ENCODE results near the gene ADIPOQ.
"Not testable (repeated sequence)": the region's sequence is repeated elsewhere in the genome, so short reads cannot be mapped to it uniquely, and the experiment has no call there.

The ADIPOQ gene

DNA sequence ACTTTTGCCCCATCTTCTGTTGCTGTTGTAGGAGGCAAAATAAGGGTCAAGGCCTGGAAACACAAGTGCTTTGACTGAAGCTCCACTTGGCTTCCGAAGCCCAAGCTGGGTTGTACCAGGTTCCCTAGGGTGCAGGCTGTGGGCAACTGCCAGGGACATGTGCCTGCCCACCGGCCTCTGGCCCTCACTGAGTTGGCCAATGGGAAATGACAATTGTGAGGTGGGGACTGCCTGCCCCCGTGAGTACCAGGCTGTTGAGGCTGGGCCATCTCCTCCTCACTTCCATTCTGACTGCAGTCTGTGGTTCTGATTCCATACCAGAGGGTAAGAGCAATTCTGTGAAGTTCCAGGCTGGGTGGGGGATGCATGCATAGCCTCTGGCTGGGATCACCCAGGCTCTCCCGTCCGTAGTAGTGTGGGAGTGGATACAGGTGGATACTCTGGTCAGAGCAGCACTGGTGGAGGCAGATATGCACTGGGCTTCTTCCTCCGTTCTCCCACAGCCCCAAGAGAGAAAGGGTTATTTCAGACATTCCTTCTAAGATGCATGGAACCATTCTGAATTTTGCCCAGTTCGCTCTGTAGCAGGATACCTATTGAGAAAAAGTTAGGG, at the start of gene ADIPOQ:
Gene ADIPOQ, plus strand, starts transcription at position 285 of the 613 bp plus-strand sequence. CDS start 10,349 bp downstream, outside the sequence.
- DNase-seq: no peak

DNA sequence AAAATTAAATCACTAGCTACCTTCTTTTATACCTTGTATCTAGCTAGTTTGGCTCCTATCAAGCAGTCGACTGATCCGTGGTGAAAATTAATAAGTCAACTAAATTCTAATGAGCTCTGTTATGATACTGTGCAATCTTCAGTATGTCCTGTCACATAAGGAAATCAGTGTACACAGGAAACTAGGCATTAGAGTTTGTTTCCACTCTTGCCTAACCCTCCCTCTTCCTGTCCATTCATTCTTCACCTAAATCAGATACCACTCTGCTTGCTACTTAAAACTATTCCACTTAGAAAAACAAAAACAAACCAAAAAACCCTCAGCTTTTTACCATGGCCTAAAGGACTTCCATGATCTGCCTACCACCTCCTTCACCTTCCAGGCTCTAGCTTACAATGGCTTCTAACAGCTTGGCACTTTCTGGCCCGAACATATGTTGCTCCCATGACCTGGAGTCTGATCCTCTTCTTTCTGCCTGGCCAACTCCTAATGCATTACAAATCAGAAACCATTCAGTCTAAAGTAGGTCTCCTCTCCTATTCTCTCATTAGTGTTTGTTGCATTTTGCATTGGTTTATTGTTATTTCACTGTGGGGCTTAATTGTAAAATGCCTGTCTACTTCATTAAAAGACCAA, 44.2 kb upstream of the ADIPOQ start:
- DNase-seq: no peak

DNA sequence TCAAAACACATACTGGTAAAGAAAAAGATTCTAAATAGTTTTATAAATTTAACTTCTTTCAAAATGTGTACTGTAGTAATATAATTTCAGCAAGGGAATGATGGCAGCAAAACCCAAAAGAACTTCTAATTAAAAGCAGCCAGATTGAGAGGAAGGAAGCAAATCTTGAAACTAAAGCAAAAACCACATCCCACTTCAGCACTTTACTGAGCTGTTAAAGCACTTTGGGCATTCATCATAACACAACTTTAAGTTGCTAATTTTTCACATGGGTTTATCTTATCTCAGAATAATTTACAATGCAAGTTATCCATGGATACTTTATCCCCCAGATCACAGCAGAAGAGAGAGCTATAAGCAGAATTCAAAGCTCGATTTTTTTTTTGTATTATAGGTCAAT, 42.2 kb upstream of the ADIPOQ start:
- DNase-seq: no peak

GRCh38 chr3:186802701-186803100, 39.8 kb upstream of the ADIPOQ start:
- DNase-seq: no peak

- DNase-seq: not testable (repeated sequence)
These were observed 39.1 kb upstream of the ADIPOQ start for GRCh38 chr3:186803447-186803846.

DNA sequence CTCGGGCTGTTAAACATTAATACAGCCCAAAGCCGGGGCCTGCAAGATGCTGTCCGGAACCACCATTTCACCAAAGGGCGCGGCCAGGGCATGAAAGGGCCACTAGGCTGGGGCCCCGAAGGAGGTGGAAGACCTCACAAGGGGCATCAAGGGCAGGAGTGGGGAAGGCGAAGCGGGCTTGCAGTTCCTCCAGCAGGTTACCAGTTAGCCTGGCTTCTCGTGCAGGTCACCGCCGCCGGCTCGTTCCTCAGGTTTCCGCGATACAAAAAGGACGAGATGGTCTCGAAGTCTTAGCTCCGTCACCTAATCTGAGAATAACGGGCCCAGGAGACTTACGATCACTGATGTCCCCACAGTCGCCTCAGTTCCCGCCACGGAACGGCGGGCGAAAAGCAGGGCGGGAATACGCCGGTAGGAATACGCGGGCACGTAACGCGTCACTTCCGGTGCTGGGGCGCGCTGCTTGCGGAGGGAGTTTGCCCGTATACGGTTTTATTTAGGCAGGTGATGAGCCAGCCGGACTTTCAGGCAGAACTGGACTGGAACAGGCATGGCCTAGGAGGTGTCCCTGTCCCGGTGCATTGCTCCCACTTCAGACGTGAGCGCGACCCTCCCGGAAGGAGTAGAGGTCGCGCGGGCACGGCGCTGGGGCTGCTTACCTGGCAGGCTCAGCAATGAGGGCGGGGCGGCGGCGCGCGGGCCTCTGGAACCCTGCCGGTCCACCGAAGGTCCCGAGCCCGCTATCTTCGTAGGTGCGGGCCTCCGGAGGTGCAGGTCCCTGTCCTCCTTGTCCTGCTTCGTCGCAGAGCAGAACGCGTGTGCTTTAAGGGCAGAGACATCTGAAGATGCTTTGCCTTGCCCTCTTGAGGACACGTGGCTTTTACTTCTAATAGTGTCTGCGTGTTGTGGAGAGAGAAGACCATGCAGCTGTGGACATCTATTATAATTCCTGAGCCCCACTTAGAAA, 36.1 kb upstream of the ADIPOQ start, which contains the start of gene RFC4:
Gene RFC4, minus strand, starts transcription at position 394 of the 967 bp plus-strand sequence. CDS start 1,769 bp downstream, outside the sequence.
- DNase-seq: peak; percentile 52 to 78

DNA sequence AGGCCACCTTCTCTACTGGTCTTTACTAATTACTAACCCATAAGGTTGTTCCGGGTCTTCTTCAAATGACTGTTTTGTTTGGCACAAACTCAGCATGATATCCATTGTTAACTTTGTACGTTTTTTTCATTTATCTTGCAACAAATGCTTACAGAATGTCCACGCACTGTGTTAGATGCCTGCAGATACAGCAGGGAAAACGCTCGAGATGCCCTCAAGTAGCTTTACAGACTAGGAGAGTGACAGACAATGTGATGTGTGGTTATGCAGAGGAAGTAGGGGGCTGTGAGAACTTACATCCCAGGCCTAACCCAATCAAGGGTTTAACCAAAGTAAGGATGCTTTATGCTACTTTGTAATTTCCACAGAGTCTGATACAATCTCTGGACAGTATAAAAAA, 35.3 kb upstream of the ADIPOQ start:
- DNase-seq: no peak

DNA sequence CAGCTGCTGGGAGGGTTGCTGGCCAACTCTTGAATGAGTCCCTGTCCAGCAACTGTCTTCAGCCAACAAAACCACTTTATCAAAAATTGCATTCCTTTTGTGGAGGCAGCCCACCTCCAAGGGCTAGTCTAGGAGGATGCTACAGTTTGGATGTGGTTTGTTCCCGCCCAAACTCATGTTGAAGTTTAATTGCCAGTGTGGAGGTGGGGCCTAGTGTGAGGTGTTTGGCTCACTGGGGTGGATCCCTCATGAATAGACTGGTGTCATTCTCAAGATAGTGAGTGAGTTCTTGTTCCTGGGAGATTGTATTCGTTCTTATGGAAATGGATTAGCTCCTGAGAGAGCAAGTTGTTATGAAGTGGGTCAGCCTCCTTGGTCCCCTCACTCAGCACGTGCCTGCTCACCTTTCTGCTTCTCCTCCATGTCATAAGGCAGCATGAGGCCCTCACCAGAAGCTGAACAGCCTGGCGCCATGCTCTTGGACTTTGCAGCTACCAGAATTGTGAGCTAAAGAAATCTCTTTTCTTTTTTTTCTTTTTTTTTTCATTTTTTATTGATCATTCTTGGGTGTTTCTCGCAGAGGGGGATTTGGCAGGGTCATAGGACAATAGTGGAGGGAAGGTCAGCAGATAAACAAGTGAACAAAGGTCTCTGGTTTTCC, 32.0 kb upstream of the ADIPOQ start:
- DNase-seq: no peak

DNA sequence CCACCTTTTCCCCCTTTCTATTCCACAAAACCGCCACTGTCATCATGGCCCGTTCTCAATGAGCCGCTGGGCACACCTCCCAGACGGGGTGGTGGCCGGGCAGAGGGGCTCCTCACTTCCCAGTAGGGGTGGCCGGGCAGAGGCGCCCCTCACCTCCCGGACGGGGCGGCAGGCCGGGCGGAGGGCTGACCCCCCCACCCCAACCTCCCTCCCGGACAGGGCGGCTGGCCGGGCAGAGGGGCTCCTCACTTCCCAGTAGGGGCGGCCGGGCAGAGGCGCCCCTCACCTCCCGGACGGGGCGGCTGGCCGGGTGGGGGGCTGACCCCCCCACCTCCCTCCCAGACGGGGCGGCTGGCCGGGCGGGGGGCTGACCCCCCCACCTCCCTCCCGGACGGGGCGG, 31.2 kb upstream of the ADIPOQ start:
- DNase-seq: not testable (repeated sequence)

DNA sequence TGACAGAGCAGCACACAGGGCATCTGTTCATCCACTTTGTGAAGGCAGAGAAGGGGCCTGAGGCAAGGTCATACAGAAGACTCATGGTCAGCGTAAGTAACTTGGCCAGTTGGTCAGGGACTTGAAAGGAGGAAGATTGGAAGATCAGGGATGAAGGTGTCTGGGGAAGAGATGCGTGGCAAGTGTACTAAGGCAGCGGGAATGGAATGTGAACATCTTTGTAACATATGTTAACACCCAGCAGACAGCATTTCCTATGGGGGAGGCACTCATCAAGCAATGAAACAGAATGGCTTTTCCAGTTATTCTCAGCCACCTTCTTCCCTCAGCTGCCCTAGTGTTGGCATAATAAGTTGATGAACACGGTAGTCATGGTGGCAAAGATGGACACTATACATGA, 28.4 kb upstream of the ADIPOQ start:
- no peak for DNase-seq

GRCh38 chr3:186815435-186815834, 27.1 kb upstream of the ADIPOQ start:
- no peak for DNase-seq

GRCh38 chr3:186818516-186818915, 24.0 kb upstream of the ADIPOQ start:
- DNase-seq: no peak

GRCh38 chr3:186818956-186819355, 23.6 kb upstream of the ADIPOQ start:
- DNase-seq: no peak

GRCh38 chr3:186821429-186822387, 20.8 kb upstream of the ADIPOQ start:
- DNase-seq: peak in 1 of 2 experiments; percentile 5

- not testable (repeated sequence) for DNase-seq
These were observed 20.1 kb upstream of the ADIPOQ start for GRCh38 chr3:186822388-186822759.

GRCh38 chr3:186823386-186823785, 19.1 kb upstream of the ADIPOQ start:
- no peak for DNase-seq

DNA sequence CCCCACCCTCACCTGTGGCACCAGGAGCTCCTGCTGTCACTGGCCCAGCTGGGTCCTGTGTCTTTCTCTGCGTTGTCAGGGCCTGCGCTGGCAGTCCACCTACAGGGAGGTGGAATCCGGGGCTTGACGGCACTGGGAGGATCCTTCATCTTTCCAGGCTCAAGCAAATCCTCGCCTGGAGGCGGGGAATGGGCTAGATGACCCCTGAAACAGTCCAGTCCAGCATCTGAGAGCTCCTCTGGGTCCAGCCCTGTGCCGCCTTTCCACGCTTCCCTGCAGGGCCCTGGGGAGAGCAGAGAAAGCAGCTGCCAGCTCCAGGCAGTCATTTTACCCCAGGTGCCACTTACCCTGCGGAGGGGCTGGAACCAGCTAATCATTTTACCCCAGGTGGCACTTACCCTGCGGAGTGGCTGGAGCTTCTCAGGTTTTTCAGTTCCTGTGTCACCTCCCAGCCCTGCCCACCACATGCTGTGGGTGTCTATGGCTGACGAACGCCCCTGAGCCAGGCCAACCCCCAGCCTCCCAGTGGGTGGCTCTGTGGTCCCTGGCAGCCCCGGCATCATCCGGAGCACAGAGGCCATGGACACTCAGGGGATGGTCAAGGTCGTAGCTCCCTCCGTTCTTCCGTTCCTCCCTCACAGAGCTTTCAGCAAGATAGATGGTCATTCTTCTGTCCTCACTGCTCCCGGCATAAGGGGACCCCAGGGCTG, 17.9 kb upstream of the ADIPOQ start:
- DNase-seq: no peak

GRCh38 chr3:186825294-186825821, 17.2 kb upstream of the ADIPOQ start:
- no peak for DNase-seq

- DNase-seq: no peak
These were observed 16.6 kb upstream of the ADIPOQ start for GRCh38 chr3:186825872-186826409.

DNA sequence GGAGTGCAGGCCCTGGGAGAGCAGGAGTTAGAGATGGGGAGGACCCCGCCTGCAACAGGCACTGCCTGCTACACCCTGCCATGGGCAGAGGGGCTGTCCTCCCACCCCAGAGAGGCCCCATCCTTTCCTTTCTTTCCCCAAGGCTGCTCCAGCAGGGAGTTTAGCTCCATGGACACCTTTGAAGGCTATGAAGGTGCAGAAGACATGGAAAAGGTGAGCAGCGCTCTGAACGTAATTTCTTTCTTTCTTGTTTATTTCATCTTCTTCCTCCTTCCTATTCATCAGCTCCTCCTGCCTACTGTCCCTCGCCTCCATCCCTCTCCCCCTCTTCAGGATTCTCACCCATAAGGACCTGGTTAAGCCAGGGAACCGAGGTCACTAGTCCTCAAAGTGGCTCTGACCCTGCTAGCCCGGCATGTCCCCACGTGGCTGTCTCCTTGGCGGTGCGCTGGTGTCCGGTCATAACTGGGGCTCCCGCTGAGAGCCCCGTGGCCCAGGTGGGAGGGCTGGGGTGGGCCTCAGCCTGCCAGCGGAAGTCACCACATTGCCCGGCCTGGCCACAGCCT, 16.0 kb upstream of the ADIPOQ start:
- no peak for DNase-seq

Data from NCI-H1930 (cell line).